HepG2 (cell line): ENCODE results near the gene YAP1. TPM values are rescaled to one million over a fixed set of nuclear protein-coding genes. Genes with fewer than 3 reads are reported as not detected.

Source experiments
- EP300 ChIP-seq, 3 experiments: sonication (generic) in 1 of 3; formaldehyde crosslinking in 1 of 3; IDR thresholded peaks; 2 replicates each; pipeline versions ENCODE4 v1.5.1 to v1.6.1; 2011 to 2020; ENCODE audit warnings: low read depth in 2 of 3, low read length in 2 of 3, borderline replicate concordance in 1 of 3, improper control_type of control experiment in 1 of 3, mild to moderate bottlenecking in 1 of 3, missing genetic modification reagents in 1 of 3, moderate library complexity in 1 of 3
- HNF4A ChIP-seq: sonication (generic); formaldehyde crosslinking; IDR thresholded peaks from 2 replicates; pipeline ENCODE4 v1.4.0; 2020; ENCODE audit warnings: missing genetic modification reagents
- HOXA3 ChIP-seq: sonication (generic); formaldehyde crosslinking; IDR thresholded peaks from 2 replicates; pipeline ENCODE4 v1.5.0; 2020; ENCODE audit warnings: missing genetic modification reagents
- JUNB ChIP-seq: sonication (generic); formaldehyde crosslinking; IDR thresholded peaks from 2 replicates; pipeline ENCODE4 v1.8.0; 2022; ENCODE audit warnings: missing genetic modification reagents, mild to moderate bottlenecking, borderline replicate concordance
- KDM5A ChIP-seq: fragments of 200-600 bp; sonication (generic); IDR thresholded peaks from 2 replicates; pipeline ENCODE4 v1.7.0; 2018; ENCODE audit warnings: antibody characterized with exemption, mild to moderate bottlenecking, low read length, borderline replicate concordance
- MBD4 ChIP-seq: IDR thresholded peaks from 2 replicates; pipeline ENCODE4 v1.6.1; 2012; ENCODE audit warnings: low read length, inconsistent platforms, borderline replicate concordance
- MED1 ChIP-seq: sonication (generic); formaldehyde crosslinking; IDR thresholded peaks from 2 replicates; pipeline ENCODE4 v1.4.0; 2020; ENCODE audit warnings: missing genetic modification reagents
- NR2F6 ChIP-seq, 2 experiments: IDR thresholded peaks; 2 replicates each; pipeline ENCODE4 v1.6.1; 2016; ENCODE audit warnings: antibody characterized with exemption in 1 of 2, mild to moderate bottlenecking in 1 of 2
- RBM22 ChIP-seq: fragments of 200-400 bp; formaldehyde crosslinking; optimal IDR thresholded peaks from 2 replicates; pipeline ENCODE3; 2017; ENCODE audit warnings: mild to moderate bottlenecking, low read length, moderate library complexity
- SAP130 ChIP-seq: IDR thresholded peaks from 2 replicates; pipeline ENCODE4 v1.6.1; 2016; ENCODE audit warnings: low read depth
- SIN3A ChIP-seq: IDR thresholded peaks from 2 replicates; pipeline ENCODE4 v1.6.1; 2011; ENCODE audit warnings: low read depth, mild to moderate bottlenecking, control low read depth, low read length, borderline replicate concordance
- STAG1 ChIP-seq: sonication (generic); formaldehyde crosslinking; IDR thresholded peaks from 2 replicates; pipeline ENCODE4 v1.4.0; 2020; ENCODE audit warnings: missing genetic modification reagents
- ZBTB7B ChIP-seq: sonication (generic); formaldehyde crosslinking; IDR thresholded peaks from 2 replicates; pipeline ENCODE4 v1.4.0; 2020; ENCODE audit warnings: missing genetic modification reagents
- ZFP36L2 ChIP-seq: sonication (generic); formaldehyde crosslinking; IDR thresholded peaks from 2 replicates; pipeline ENCODE4 v1.4.0; 2020; ENCODE audit warnings: missing genetic modification reagents
- ZNF224 ChIP-seq: sonication (generic); formaldehyde crosslinking; IDR thresholded peaks from 2 replicates; pipeline ENCODE4 v1.5.0; 2020; ENCODE audit warnings: mild to moderate bottlenecking, missing genetic modification reagents
- ZNF264 ChIP-seq: sonication (generic); formaldehyde crosslinking; IDR thresholded peaks from 2 replicates; pipeline ENCODE4 v1.4.0; 2020; ENCODE audit warnings: missing genetic modification reagents
- ZNF432 ChIP-seq: sonication (generic); formaldehyde crosslinking; IDR thresholded peaks from 2 replicates; pipeline ENCODE4 v1.5.0; 2020; ENCODE audit warnings: missing genetic modification reagents, mild to moderate bottlenecking, borderline replicate concordance
- ZNF629 ChIP-seq: sonication (generic); formaldehyde crosslinking; conservative IDR thresholded peaks from 2 replicates; pipeline ENCODE4 v1.5.0; 2020; ENCODE audit warnings: missing genetic modification reagents
- ZNF788 ChIP-seq: sonication (generic); formaldehyde crosslinking; IDR thresholded peaks from 2 replicates; pipeline ENCODE4 v1.5.0; 2020; ENCODE audit warnings: mild to moderate bottlenecking, missing genetic modification reagents, borderline replicate concordance
- polyA plus RNA-seq, 8 experiments: library from polyadenylated mRNA; depleted of rRNA in 3 of 8; stranded (reverse) in 7 of 8; unstranded in 1 of 8; fragments of >200 nt; fragmentation: Illumina TruSeq in 4 of 8; extraction: Trizol in 4 of 8; gene quantifications; 2 replicates each; pipeline versions ENCODE4 v1.2.1 to v1.2.3, GENCODE V29; 2011 to 2016; ENCODE audit warnings: low read depth in 4 of 8, missing spikeins in 1 of 8, mixed read lengths in 1 of 8; ENCODE audit not compliant: insufficient read depth in 1 of 8
- total RNA-seq, 5 experiments: library from RNA; depleted of rRNA; stranded (reverse); fragments of >200 nt; fragmentation: Illumina TruSeq; extraction: Trizol; gene quantifications; 2 replicates each; pipeline ENCODE4 v1.2.3, GENCODE V29; 2016; ENCODE audit warnings: low read depth in 1 of 5
- TF ChIP-seq, protein P1 (sequence below): sonication (generic); formaldehyde crosslinking; IDR thresholded peaks from 2 replicates; pipeline ENCODE4 v1.4.0; 2020; ENCODE audit warnings: missing genetic modification reagents, borderline replicate concordance
- TF ChIP-seq, protein P2 (sequence below): sonication (generic); formaldehyde crosslinking; IDR thresholded peaks from 2 replicates; pipeline ENCODE4 v1.5.1; 2020; ENCODE audit warnings: mild to moderate bottlenecking, missing genetic modification reagents, borderline replicate concordance

YAP1 gene
- total and polyA plus RNA-seq, 2 of the 13 experiments (the other 11 are each of a cell fraction or from before 2014, with no cell fraction given): 59.5 to 91.0 TPM

DNA sequence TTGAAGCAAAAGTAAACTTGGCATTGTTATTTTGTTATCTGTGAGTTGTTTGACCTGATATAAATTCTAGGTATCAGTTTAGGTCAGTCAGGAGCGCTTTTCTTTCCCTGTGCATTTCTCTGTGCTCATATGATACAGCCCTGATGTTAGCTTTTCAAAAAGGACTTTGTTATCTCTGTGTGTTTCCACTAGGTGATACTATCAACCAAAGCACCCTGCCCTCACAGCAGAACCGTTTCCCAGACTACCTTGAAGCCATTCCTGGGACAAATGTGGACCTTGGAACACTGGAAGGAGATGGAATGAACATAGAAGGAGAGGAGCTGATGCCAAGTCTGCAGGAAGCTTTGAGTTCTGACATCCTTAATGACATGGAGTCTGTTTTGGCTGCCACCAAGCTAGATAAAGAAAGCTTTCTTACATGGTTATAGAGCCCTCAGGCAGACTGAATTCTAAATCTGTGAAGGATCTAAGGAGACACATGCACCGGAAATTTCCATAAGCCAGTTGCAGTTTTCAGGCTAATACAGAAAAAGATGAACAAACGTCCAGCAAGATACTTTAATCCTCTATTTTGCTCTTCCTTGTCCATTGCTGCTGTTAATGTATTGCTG is 119.4 kb downstream of the YAP1 start (continued):
- TF ChIP-seq EP300 (IDR thresholded peaks at IDR 0.05; ENCODE audit: low read depth in 2 of 2, low read length in 2 of 2): peak in 1 of 2 experiments; percentile 29; a peak in 1 of 4 replicates
- no peak for TF ChIP-seq EP300 (CRISPR knock-in tag; IDR thresholded peaks at IDR 0.05; ENCODE audit: borderline replicate concordance)
- TF ChIP-seq ZFP36L2: no peak
- no peak for TF ChIP-seq NR2F6 (IDR thresholded peaks at IDR 0.05)
- no peak for TF ChIP-seq NR2F6 (CRISPR knock-in tag; IDR thresholded peaks at IDR 0.05)
- TF ChIP-seq, protein P1, sequence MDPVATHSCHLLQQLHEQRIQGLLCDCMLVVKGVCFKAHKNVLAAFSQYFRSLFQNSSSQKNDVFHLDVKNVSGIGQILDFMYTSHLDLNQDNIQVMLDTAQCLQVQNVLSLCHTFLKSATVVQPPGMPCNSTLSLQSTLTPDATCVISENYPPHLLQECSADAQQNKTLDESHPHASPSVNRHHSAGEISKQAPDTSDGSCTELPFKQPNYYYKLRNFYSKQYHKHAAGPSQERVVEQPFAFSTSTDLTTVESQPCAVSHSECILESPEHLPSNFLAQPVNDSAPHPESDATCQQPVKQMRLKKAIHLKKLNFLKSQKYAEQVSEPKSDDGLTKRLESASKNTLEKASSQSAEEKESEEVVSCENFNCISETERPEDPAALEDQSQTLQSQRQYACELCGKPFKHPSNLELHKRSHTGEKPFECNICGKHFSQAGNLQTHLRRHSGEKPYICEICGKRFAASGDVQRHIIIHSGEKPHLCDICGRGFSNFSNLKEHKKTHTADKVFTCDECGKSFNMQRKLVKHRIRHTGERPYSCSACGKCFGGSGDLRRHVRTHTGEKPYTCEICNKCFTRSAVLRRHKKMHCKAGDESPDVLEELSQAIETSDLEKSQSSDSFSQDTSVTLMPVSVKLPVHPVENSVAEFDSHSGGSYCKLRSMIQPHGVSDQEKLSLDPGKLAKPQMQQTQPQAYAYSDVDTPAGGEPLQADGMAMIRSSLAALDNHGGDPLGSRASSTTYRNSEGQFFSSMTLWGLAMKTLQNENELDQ (CRISPR knock-in tag): no peak
- peak; percentile 46; the same call in 1 of the 2 replicates for TF ChIP-seq MBD4
- TF ChIP-seq HOXA3 (CRISPR knock-in tag): peak; percentile 47; the same call in 1 of the 2 replicates
- no peak for TF ChIP-seq ZBTB7B (CRISPR knock-in tag)
- TF ChIP-seq ZNF432 (CRISPR knock-in tag): no peak
- peak; percentile 79 for TF ChIP-seq HNF4A (CRISPR knock-in tag)
- peak; percentile 48; the same call in 1 of the 2 replicates for TF ChIP-seq SAP130 (CRISPR knock-in tag)
- TF ChIP-seq ZNF264: 0 out of 2 replicates have a peak, but pooled peaks have one; percentile 22
- TF ChIP-seq, protein P2, sequence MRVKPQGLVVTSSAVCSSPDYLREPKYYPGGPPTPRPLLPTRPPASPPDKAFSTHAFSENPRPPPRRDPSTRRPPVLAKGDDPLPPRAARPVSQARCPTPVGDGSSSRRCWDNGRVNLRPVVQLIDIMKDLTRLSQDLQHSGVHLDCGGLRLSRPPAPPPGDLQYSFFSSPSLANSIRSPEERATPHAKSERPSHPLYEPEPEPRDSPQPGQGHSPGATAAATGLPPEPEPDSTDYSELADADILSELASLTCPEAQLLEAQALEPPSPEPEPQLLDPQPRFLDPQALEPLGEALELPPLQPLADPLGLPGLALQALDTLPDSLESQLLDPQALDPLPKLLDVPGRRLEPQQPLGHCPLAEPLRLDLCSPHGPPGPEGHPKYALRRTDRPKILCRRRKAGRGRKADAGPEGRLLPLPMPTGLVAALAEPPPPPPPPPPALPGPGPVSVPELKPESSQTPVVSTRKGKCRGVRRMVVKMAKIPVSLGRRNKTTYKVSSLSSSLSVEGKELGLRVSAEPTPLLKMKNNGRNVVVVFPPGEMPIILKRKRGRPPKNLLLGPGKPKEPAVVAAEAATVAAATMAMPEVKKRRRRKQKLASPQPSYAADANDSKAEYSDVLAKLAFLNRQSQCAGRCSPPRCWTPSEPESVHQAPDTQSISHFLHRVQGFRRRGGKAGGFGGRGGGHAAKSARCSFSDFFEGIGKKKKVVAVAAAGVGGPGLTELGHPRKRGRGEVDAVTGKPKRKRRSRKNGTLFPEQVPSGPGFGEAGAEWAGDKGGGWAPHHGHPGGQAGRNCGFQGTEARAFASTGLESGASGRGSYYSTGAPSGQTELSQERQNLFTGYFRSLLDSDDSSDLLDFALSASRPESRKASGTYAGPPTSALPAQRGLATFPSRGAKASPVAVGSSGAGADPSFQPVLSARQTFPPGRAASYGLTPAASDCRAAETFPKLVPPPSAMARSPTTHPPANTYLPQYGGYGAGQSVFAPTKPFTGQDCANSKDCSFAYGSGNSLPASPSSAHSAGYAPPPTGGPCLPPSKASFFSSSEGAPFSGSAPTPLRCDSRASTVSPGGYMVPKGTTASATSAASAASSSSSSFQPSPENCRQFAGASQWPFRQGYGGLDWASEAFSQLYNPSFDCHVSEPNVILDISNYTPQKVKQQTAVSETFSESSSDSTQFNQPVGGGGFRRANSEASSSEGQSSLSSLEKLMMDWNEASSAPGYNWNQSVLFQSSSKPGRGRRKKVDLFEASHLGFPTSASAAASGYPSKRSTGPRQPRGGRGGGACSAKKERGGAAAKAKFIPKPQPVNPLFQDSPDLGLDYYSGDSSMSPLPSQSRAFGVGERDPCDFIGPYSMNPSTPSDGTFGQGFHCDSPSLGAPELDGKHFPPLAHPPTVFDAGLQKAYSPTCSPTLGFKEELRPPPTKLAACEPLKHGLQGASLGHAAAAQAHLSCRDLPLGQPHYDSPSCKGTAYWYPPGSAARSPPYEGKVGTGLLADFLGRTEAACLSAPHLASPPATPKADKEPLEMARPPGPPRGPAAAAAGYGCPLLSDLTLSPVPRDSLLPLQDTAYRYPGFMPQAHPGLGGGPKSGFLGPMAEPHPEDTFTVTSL: peak; percentile 41; the same call in 1 of the 2 replicates
- no peak for TF ChIP-seq KDM5A
- peak; percentile 65 for TF ChIP-seq RBM22
- no peak for TF ChIP-seq ZNF224 (CRISPR knock-in tag)
- TF ChIP-seq SIN3A: no peak
- TF ChIP-seq JUNB (CRISPR knock-in tag): no peak
- 0 out of 2 replicates have a peak, but pooled peaks have one; percentile 19 for TF ChIP-seq ZNF629 (CRISPR knock-in tag)
- TF ChIP-seq STAG1 (CRISPR knock-in tag): peak; percentile 62
- peak; percentile 61 for TF ChIP-seq MED1 (CRISPR knock-in tag)
- no peak for TF ChIP-seq ZNF788 (CRISPR knock-in tag)
